HepG2 (cell line): ENCODE measurements around the gene RAB43. TPM values are rescaled to one million over a fixed set of nuclear protein-coding genes. Genes with fewer than 3 reads are reported as not detected.
A peak's percentile ranks its signal among the peaks of the same experiment; 100 is the strongest.

Experiments
- AGO2 ChIP-seq: fragments of 200-400 bp; formaldehyde crosslinking; optimal IDR thresholded peaks from 2 replicates; pipeline ENCODE3; 2017; ENCODE audit warnings: mild to moderate bottlenecking, low read depth, low read length, moderate library complexity
- DNMT3B ChIP-seq: conservative IDR thresholded peaks from 2 replicates; pipeline ENCODE4 v1.6.1; 2016; ENCODE audit warnings: missing biosample characterization, control low read depth
- HNF4G ChIP-seq, 2 experiments: sonication (generic) in 1 of 2; formaldehyde crosslinking in 1 of 2; IDR thresholded peaks; 2 replicates each; pipeline versions ENCODE4 v1.4.0 to v1.6.1; 2011 to 2020; ENCODE audit warnings: borderline replicate concordance in 2 of 2, low read depth in 2 of 2, mild to moderate bottlenecking in 2 of 2, low read length in 1 of 2, missing genetic modification reagents in 1 of 2, moderate library complexity in 1 of 2
- HOXA9 ChIP-seq: sonication (generic); formaldehyde crosslinking; IDR thresholded peaks from 2 replicates; pipeline ENCODE4 v1.8.1; 2022; ENCODE audit warnings: missing genetic modification reagents, mild to moderate bottlenecking, moderate library complexity, borderline replicate concordance
- REXO4 ChIP-seq: sonication (generic); formaldehyde crosslinking; IDR thresholded peaks from 2 replicates; pipeline ENCODE4 v1.8.0; 2022; ENCODE audit warnings: missing genetic modification reagents, mild to moderate bottlenecking, borderline replicate concordance
- TCF7 ChIP-seq: sonication (generic); IDR thresholded peaks from 2 replicates; pipeline ENCODE4 v1.6.1; 2016; ENCODE audit warnings: antibody characterized with exemption, low read depth
- ZFAT ChIP-seq: sonication (generic); formaldehyde crosslinking; conservative IDR thresholded peaks from 2 replicates; pipeline ENCODE4 v1.8.1; 2023; ENCODE audit warnings: missing genetic modification reagents, inconsistent platforms
- ZNF33A ChIP-seq: sonication (generic); formaldehyde crosslinking; IDR thresholded peaks from 2 replicates; pipeline ENCODE4 v1.5.1; 2020; ENCODE audit warnings: missing genetic modification reagents, mild to moderate bottlenecking, moderate library complexity, borderline replicate concordance
- ZNF441 ChIP-seq: sonication (generic); formaldehyde crosslinking; IDR thresholded peaks from 2 replicates; pipeline ENCODE4 v1.7.0; 2021; ENCODE audit warnings: missing genetic modification reagents, borderline replicate concordance
- ZNF460 ChIP-seq: sonication (generic); formaldehyde crosslinking; IDR thresholded peaks from 2 replicates; pipeline ENCODE4 v1.5.1; 2020; ENCODE audit warnings: missing genetic modification reagents, mild to moderate bottlenecking, borderline replicate concordance
- ZNF512 ChIP-seq: sonication (generic); formaldehyde crosslinking; IDR thresholded peaks from 2 replicates; pipeline ENCODE4 v1.4.0; 2020; ENCODE audit warnings: mild to moderate bottlenecking, missing genetic modification reagents
- ZNF790 ChIP-seq: sonication (generic); formaldehyde crosslinking; IDR thresholded peaks from 2 replicates; pipeline ENCODE4 v1.8.0; 2022; ENCODE audit warnings: missing genetic modification reagents, mild to moderate bottlenecking, borderline replicate concordance
- ZNF816 ChIP-seq: sonication (generic); formaldehyde crosslinking; IDR thresholded peaks from 2 replicates; pipeline ENCODE4 v1.8.0; 2022; ENCODE audit warnings: missing genetic modification reagents, mild to moderate bottlenecking, borderline replicate concordance
- ZNF841 ChIP-seq: sonication (generic); formaldehyde crosslinking; IDR thresholded peaks from 2 replicates; pipeline ENCODE4 v1.8.1; 2023; ENCODE audit warnings: missing genetic modification reagents, borderline replicate concordance
- ZSCAN9 ChIP-seq: IDR thresholded peaks from 2 replicates; pipeline ENCODE4 v1.6.1; 2016; ENCODE audit warnings: borderline replicate concordance
- polyA plus RNA-seq, 8 experiments: library from polyadenylated mRNA; depleted of rRNA in 3 of 8; stranded (reverse) in 7 of 8; unstranded in 1 of 8; fragments of >200 nt; fragmentation: Illumina TruSeq in 4 of 8; extraction: Trizol in 4 of 8; gene quantifications; 2 replicates each; pipeline versions ENCODE4 v1.2.1 to v1.2.3, GENCODE V29; 2011 to 2016; ENCODE audit warnings: low read depth in 4 of 8, missing spikeins in 1 of 8, mixed read lengths in 1 of 8; ENCODE audit not compliant: insufficient read depth in 1 of 8
- total RNA-seq, 5 experiments: library from RNA; depleted of rRNA; stranded (reverse); fragments of >200 nt; fragmentation: Illumina TruSeq; extraction: Trizol; gene quantifications; 2 replicates each; pipeline ENCODE4 v1.2.3, GENCODE V29; 2016; ENCODE audit warnings: low read depth in 1 of 5
- TF ChIP-seq, protein P1 (sequence below): sonication (generic); formaldehyde crosslinking; IDR thresholded peaks from 2 replicates; pipeline ENCODE4 v1.5.0; 2020; ENCODE audit warnings: mild to moderate bottlenecking, missing genetic modification reagents, borderline replicate concordance

Gene RAB43
- total and polyA plus RNA-seq, 2 of the 13 experiments (the other 11 are each of a cell fraction or from before 2014, with no cell fraction given): 11.8 to 18.4 TPM

- TF ChIP-seq ZFAT (CRISPR knock-in tag): no peak
- TF ChIP-seq HNF4G (IDR thresholded peaks at IDR 0.05; ENCODE audit: borderline replicate concordance, low read depth, low read length): peak; percentile 27; the same call in 1 of the 2 replicates
- TF ChIP-seq HNF4G (CRISPR knock-in tag; IDR thresholded peaks at IDR 0.05; ENCODE audit: borderline replicate concordance, low read depth): no peak
- no peak for TF ChIP-seq ZNF790 (CRISPR knock-in tag)
- TF ChIP-seq ZSCAN9: peak; percentile 36; the same call in 1 of the 2 replicates
- TF ChIP-seq DNMT3B (CRISPR knock-in tag): no peak; the same call in 1 of the 2 replicates
- TF ChIP-seq HOXA9 (CRISPR knock-in tag): no peak
- TF ChIP-seq ZNF460 (CRISPR knock-in tag): no peak; the same call in 1 of the 2 replicates
- 0 out of 2 replicates have a peak, but pooled peaks have one; percentile 47 for TF ChIP-seq ZNF841 (CRISPR knock-in tag)
- TF ChIP-seq, protein P1, sequence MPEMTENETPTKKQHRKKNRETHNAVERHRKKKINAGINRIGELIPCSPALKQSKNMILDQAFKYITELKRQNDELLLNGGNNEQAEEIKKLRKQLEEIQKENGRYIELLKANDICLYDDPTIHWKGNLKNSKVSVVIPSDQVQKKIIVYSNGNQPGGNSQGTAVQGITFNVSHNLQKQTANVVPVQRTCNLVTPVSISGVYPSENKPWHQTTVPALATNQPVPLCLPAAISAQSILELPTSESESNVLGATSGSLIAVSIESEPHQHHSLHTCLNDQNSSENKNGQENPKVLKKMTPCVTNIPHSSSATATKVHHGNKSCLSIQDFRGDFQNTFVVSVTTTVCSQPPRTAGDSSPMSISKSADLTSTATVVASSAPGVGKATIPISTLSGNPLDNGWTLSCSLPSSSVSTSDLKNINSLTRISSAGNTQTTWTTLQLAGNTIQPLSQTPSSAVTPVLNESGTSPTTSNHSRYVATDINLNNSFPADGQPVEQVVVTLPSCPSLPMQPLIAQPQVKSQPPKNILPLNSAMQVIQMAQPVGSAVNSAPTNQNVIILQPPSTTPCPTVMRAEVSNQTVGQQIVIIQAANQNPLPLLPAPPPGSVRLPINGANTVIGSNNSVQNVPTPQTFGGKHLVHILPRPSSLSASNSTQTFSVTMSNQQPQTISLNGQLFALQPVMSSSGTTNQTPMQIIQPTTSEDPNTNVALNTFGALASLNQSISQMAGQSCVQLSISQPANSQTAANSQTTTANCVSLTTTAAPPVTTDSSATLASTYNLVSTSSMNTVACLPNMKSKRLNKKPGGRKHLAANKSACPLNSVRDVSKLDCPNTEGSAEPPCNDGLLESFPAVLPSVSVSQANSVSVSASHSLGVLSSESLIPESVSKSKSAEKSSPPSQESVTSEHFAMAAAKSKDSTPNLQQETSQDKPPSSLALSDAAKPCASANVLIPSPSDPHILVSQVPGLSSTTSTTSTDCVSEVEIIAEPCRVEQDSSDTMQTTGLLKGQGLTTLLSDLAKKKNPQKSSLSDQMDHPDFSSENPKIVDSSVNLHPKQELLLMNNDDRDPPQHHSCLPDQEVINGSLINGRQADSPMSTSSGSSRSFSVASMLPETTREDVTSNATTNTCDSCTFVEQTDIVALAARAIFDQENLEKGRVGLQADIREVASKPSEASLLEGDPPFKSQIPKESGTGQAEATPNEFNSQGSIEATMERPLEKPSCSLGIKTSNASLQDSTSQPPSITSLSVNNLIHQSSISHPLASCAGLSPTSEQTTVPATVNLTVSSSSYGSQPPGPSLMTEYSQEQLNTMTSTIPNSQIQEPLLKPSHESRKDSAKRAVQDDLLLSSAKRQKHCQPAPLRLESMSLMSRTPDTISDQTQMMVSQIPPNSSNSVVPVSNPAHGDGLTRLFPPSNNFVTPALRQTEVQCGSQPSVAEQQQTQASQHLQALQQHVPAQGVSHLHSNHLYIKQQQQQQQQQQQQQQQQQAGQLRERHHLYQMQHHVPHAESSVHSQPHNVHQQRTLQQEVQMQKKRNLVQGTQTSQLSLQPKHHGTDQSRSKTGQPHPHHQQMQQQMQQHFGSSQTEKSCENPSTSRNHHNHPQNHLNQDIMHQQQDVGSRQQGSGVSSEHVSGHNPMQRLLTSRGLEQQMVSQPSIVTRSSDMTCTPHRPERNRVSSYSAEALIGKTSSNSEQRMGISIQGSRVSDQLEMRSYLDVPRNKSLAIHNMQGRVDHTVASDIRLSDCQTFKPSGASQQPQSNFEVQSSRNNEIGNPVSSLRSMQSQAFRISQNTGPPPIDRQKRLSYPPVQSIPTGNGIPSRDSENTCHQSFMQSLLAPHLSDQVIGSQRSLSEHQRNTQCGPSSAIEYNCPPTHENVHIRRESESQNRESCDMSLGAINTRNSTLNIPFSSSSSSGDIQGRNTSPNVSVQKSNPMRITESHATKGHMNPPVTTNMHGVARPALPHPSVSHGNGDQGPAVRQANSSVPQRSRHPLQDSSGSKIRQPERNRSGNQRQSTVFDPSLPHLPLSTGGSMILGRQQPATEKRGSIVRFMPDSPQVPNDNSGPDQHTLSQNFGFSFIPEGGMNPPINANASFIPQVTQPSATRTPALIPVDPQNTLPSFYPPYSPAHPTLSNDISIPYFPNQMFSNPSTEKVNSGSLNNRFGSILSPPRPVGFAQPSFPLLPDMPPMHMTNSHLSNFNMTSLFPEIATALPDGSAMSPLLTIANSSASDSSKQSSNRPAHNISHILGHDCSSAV: no peak
- TF ChIP-seq ZNF33A: no peak
- no peak for TF ChIP-seq TCF7
- no peak for TF ChIP-seq ZNF441
- 0 out of 2 replicates have a peak, but pooled peaks have one; percentile 64 for TF ChIP-seq ZNF816 (CRISPR knock-in tag)
- TF ChIP-seq AGO2: peak; percentile 69
- TF ChIP-seq REXO4 (CRISPR knock-in tag): no peak
- TF ChIP-seq ZNF512 (CRISPR knock-in tag): no peak
Observed at GRCh38 chr3:129160891-129161859, 39.6 kb upstream of the RAB43 start, which contains the start of gene ISY1 (continued).
